ENCODE results near the gene ZNF438.
"Not testable (repeated sequence)": the region's sequence is repeated elsewhere in the genome, so short reads cannot be mapped to it uniquely, and the experiment has no call there.

ZNF438 gene

DNA sequence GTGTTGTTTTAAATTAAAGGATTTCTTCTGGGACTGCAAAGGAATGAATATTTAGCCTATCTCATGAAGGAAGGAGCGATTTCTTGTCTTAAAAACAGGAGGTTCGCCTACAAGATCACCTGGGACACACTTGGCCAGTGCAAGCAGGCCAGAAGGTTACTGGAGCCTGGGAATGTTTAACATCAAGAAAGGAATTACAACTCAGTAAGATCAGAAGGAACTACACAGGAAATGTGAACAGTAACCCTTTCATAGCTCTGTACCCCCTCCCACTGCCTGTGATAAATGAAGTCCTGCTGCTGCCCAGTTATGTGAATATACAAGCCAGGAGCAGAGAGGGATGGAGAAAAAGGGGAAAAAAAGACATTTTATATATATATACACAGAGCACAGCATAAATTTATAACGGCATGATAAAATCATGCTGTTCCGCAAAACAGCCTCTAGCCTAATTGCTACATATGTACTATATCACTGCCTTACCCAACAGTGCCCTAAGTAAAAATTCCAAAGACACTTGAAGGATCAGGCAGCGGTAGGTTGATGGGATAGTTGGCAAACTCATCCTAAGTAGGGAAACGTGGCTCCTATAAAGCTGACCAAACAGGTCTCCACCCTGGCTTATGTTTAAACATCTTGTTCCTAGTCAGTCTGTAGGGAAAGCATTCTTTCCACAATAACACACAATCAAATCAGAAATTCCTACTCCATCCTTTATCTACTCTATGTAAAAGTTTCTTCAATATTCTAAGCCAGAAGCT lies 63.8 kb downstream of the ZNF438 start:
- H3K4me3 ChIP-seq (ENCODE audit: low read depth, low read length) = no peak overlapping the region
- DNase-seq (ENCODE audit: low read depth) = no peak
- TF ChIP-seq CTCF (IDR thresholded peaks at IDR 0.05; ENCODE audit: low read depth, low read length) = no peak
- TF ChIP-seq POLR2A (IDR thresholded peaks at IDR 0.05; ENCODE audit: extremely low read depth, insufficient read length) = no peak
- no peak for TF ChIP-seq MYC (IDR thresholded peaks at IDR 0.05; ENCODE audit: low read depth, low read length)
- TF ChIP-seq MAX (IDR thresholded peaks at IDR 0.05; ENCODE audit: low read depth, low read length) = no peak

- H3K4me3 ChIP-seq (ENCODE audit: low read depth, low read length) = no peak overlapping the region
- peak; percentile 23 for DNase-seq (ENCODE audit: low read depth)
- TF ChIP-seq CTCF (IDR thresholded peaks at IDR 0.05; ENCODE audit: low read depth, low read length) = no peak
- no peak for TF ChIP-seq MYC (IDR thresholded peaks at IDR 0.05; ENCODE audit: low read depth, low read length)
- TF ChIP-seq POLR2A (IDR thresholded peaks at IDR 0.05; ENCODE audit: extremely low read depth, insufficient read length) = no peak
- no peak for TF ChIP-seq MAX (IDR thresholded peaks at IDR 0.05; ENCODE audit: low read depth, low read length)
These were observed 67.4 kb downstream of the ZNF438 start for GRCh38 chr10:30963992-30964930.

- DNase-seq (ENCODE audit: low read depth) = no peak
- no peak overlapping the region for H3K4me3 ChIP-seq (ENCODE audit: low read depth, low read length)
- no peak for TF ChIP-seq POLR2A (IDR thresholded peaks at IDR 0.05; ENCODE audit: extremely low read depth, insufficient read length)
- TF ChIP-seq MYC (IDR thresholded peaks at IDR 0.05; ENCODE audit: low read depth, low read length) = no peak
- TF ChIP-seq CTCF (IDR thresholded peaks at IDR 0.05; ENCODE audit: low read depth, low read length) = no peak
- TF ChIP-seq MAX (IDR thresholded peaks at IDR 0.05; ENCODE audit: low read depth, low read length) = no peak
These were observed 69.1 kb downstream of the ZNF438 start for GRCh38 chr10:30962522-30962921.

GRCh38 chr10:30959836-30960210 lies 71.8 kb downstream of the ZNF438 start:
- no peak for DNase-seq (ENCODE audit: low read depth)
- no peak overlapping the region for H3K4me3 ChIP-seq (ENCODE audit: low read depth, low read length)
- TF ChIP-seq MYC (IDR thresholded peaks at IDR 0.05; ENCODE audit: low read depth, low read length) = no peak
- no peak for TF ChIP-seq CTCF (IDR thresholded peaks at IDR 0.05; ENCODE audit: low read depth, low read length)
- no peak for TF ChIP-seq MAX (IDR thresholded peaks at IDR 0.05; ENCODE audit: low read depth, low read length)
- TF ChIP-seq POLR2A (IDR thresholded peaks at IDR 0.05; ENCODE audit: extremely low read depth, insufficient read length) = no peak

GRCh38 chr10:30949218-30949617 lies 82.4 kb downstream of the ZNF438 start:
- not testable (repeated sequence) for DNase-seq (ENCODE audit: low read depth); H3K4me3 ChIP-seq (ENCODE audit: low read depth, low read length)

DNA sequence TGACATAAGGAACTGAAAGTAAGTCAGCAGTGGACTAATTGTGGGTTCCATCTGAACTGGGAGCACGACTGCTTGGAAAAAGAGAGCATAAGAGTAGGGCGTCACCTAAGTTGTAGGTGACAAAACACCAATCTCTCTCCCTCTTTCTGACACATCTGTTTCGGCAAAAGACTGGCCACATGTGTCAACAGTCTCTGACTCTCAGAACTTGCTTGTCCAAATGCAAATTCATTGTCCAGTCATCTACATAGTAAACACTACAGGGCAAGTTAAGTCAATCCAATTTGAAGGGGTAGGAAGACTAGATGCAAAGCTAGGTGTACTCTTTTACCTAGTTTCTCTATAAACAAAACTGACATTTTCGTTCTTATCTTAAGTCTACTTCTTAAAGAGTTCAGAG lies 87.7 kb downstream of the ZNF438 start:
- no peak overlapping the region for H3K4me3 ChIP-seq (ENCODE audit: low read depth, low read length)
- TF ChIP-seq MAX (IDR thresholded peaks at IDR 0.05; ENCODE audit: low read depth, low read length) = no peak
- no peak for TF ChIP-seq CTCF (IDR thresholded peaks at IDR 0.05; ENCODE audit: low read depth, low read length)
- TF ChIP-seq MYC (IDR thresholded peaks at IDR 0.05; ENCODE audit: low read depth, low read length) = no peak
- TF ChIP-seq POLR2A (IDR thresholded peaks at IDR 0.05; ENCODE audit: extremely low read depth, insufficient read length) = no peak
- no peak for DNase-seq (ENCODE audit: low read depth)

Measured in NB4 (cell line).